Osteoblast (primary cell): ENCODE measurements around the gene CAPNS2. TPM values are rescaled to one million over a fixed set of nuclear protein-coding genes. Genes with fewer than 3 reads are reported as not detected.

Experiments
- DNase-seq: peaks from one replicate; pipeline ENCODE4 v3.0.0; 2011; ENCODE audit warnings: low spot score, mixed read lengths; ENCODE audit not compliant: insufficient read length; ENCODE audit errors: missing footprints
- H2AFZ ChIP-seq: 2 replicates; pipeline ENCODE4 v1.6.0; 2011; ENCODE audit warnings: mild to moderate bottlenecking, low read length
- H3K27ac ChIP-seq: 2 replicates; pipeline ENCODE4 v1.5.1; 2011; ENCODE audit warnings: mild to moderate bottlenecking, low read depth, low read length, moderate library complexity
- H3K27me3 ChIP-seq: 2 replicates; pipeline ENCODE4 v1.6.0; 2012; ENCODE audit warnings: mild to moderate bottlenecking, control low read depth, inconsistent platforms, low read length, moderate library complexity; ENCODE audit not compliant: insufficient read depth
- H3K36me3 ChIP-seq: 2 replicates; pipeline ENCODE4 v1.5.1; 2011; ENCODE audit warnings: mild to moderate bottlenecking, low read length, control low read depth, moderate library complexity; ENCODE audit not compliant: insufficient read depth
- H3K4me1 ChIP-seq: 2 replicates; pipeline ENCODE4 v1.5.1; 2011; ENCODE audit warnings: mild to moderate bottlenecking, low read length, control low read depth, moderate library complexity; ENCODE audit not compliant: insufficient read depth
- H3K4me2 ChIP-seq: 2 replicates; pipeline ENCODE4 v1.6.0; 2011; ENCODE audit warnings: mild to moderate bottlenecking, low read length; ENCODE audit not compliant: insufficient read depth
- H3K4me3 ChIP-seq: fragments of 200-600 bp; sonication (generic); 3 replicates; pipeline ENCODE4 v1.5.1; 2012; ENCODE audit warnings: mild to moderate bottlenecking, low read length, inconsistent platforms; ENCODE audit not compliant: insufficient read depth
- H3K79me2 ChIP-seq: 2 replicates; pipeline ENCODE4 v1.6.0; 2012; ENCODE audit warnings: mild to moderate bottlenecking, low read length, control low read depth, inconsistent platforms; ENCODE audit not compliant: insufficient read depth
- H3K9me3 ChIP-seq: 2 replicates; pipeline ENCODE4 v1.5.1; 2011; ENCODE audit warnings: low read depth, low read length, control low read depth
- H4K20me1 ChIP-seq: 2 replicates; pipeline ENCODE4 v1.6.0; 2012; ENCODE audit warnings: mild to moderate bottlenecking, low read length, control low read depth; ENCODE audit not compliant: insufficient read depth
- CTCF ChIP-seq: IDR thresholded peaks from 2 replicates; pipeline ENCODE4 v1.5.1; 2011; ENCODE audit warnings: mild to moderate bottlenecking, low read depth, low read length, moderate library complexity; ENCODE audit errors: extremely low read depth
- total RNA-seq: library from RNA; depleted of rRNA; stranded (reverse); fragments of >200 nt; gene quantifications from 2 replicates; pipeline ENCODE4 v1.2.3, GENCODE V29; 2012

CAPNS2 gene
- total RNA-seq, 1 donor, result 1.1 TPM

- no peaks in the 10 kb centered on the region for H3K27me3 ChIP-seq
- H3K4me1 ChIP-seq, result no peaks in the 10 kb centered on the region
- no peaks in the 10 kb centered on the region for H3K36me3 ChIP-seq
- no peaks in the 10 kb centered on the region for H4K20me1 ChIP-seq
- H3K4me3 ChIP-seq, result no peak overlapping the region
- H3K4me2 ChIP-seq, result no peak overlapping the region
- no peak overlapping the region for H3K27ac ChIP-seq
- DNase-seq, result no peak
- H3K9me3 ChIP-seq, result no peaks in the 10 kb centered on the region
- no peak for TF ChIP-seq CTCF
- H3K79me2 ChIP-seq, result no peaks in the 10 kb centered on the region
- H2AFZ ChIP-seq, result no peak overlapping the region
Observed at GRCh38 chr16:55585631-55586030, 19.1 kb downstream of the CAPNS2 start.

- Histone ChIP-seq H3K27me3 (peaks cover 7% of the 10 kb centered on the region), H4K20me1 (no peaks in the 10 kb centered on the region), H3K4me1 (no peaks in the 10 kb centered on the region), H3K4me2 (no peak overlapping the region), H3K4me3 (no peak overlapping the region), H3K79me2 (no peaks in the 10 kb centered on the region), H3K36me3 (no peaks in the 10 kb centered on the region), H3K9me3 (no peaks in the 10 kb centered on the region), H3K27ac (no peak overlapping the region), H2AFZ (no peak overlapping the region)
- TF ChIP-seq CTCF, result no peak
- no peak for DNase-seq
Observed at GRCh38 chr16:55588799-55589198, 22.3 kb downstream of the CAPNS2 start.

- no peak for TF ChIP-seq CTCF
- Histone ChIP-seq H3K4me1 (no peaks in the 10 kb centered on the region), H3K4me3 (no peak overlapping the region), H3K4me2 (no peak overlapping the region), H3K36me3 (no peaks in the 10 kb centered on the region), H4K20me1 (no peaks in the 10 kb centered on the region), H3K9me3 (no peaks in the 10 kb centered on the region), H2AFZ (no peak overlapping the region), H3K27me3 (peaks cover 17% of the 10 kb centered on the region), H3K79me2 (no peaks in the 10 kb centered on the region), H3K27ac (no peak overlapping the region)
- no peak for DNase-seq
Observed at GRCh38 chr16:55592306-55592705, 25.8 kb downstream of the CAPNS2 start.

- H3K27ac ChIP-seq, result no peak overlapping the region
- H3K9me3 ChIP-seq, result no peaks in the 10 kb centered on the region
- no peak for TF ChIP-seq CTCF
- no peak overlapping the region for H2AFZ ChIP-seq
- DNase-seq, result no peak
- no peaks in the 10 kb centered on the region for H3K4me1 ChIP-seq
- H3K27me3 ChIP-seq, result peaks cover 13% of the 10 kb centered on the region
- no peaks in the 10 kb centered on the region for H3K36me3 ChIP-seq
- H3K4me3 ChIP-seq, result no peak overlapping the region
- H3K4me2 ChIP-seq, result no peak overlapping the region
- no peaks in the 10 kb centered on the region for H3K79me2 ChIP-seq
- no peaks in the 10 kb centered on the region for H4K20me1 ChIP-seq
Observed at GRCh38 chr16:55597928-55598327, 31.4 kb downstream of the CAPNS2 start.
